ENCODE measurements around the gene AQP6.

Gene AQP6

GRCh38 chr12:50006280-50006679 lies 33.5 kb downstream of the AQP6 start:
- DNase-seq = no peak

- peak; percentile 88 to 91 for DNase-seq
These were observed 34.2 kb downstream of the AQP6 start for GRCh38 chr12:50006754-50007442.

- no peak for DNase-seq
These were observed 40.8 kb downstream of the AQP6 start for GRCh38 chr12:50013361-50014147.

GRCh38 chr12:50014342-50014741 lies 41.6 kb downstream of the AQP6 start:
- no peak for DNase-seq

GRCh38 chr12:50016501-50017475 lies 44.0 kb downstream of the AQP6 start:
- DNase-seq = no peak

- no peak for DNase-seq
These were observed 44.9 kb downstream of the AQP6 start for GRCh38 chr12:50017641-50018040.

GRCh38 chr12:50018154-50018553 lies 45.4 kb downstream of the AQP6 start:
- DNase-seq = no peak

GRCh38 chr12:50018968-50019367 lies 46.2 kb downstream of the AQP6 start:
- DNase-seq = no peak

GRCh38 chr12:50019524-50019923 lies 46.8 kb downstream of the AQP6 start:
- no peak for DNase-seq

GRCh38 chr12:50021031-50021430 lies 48.3 kb downstream of the AQP6 start:
- DNase-seq = no peak

GRCh38 chr12:50022903-50023302 lies 50.2 kb downstream of the AQP6 start:
- DNase-seq = no peak

GRCh38 chr12:50024227-50024626 lies 51.5 kb downstream of the AQP6 start:
- DNase-seq = no peak

- DNase-seq = peak in 1 of 2 experiments; percentile 21
These were observed 52.0 kb downstream of the AQP6 start for GRCh38 chr12:50024805-50025186.

GRCh38 chr12:50025187-50026059 lies 52.7 kb downstream of the AQP6 start, which contains the start of gene RACGAP1:
RACGAP1 (minus strand) TSS chr12:50025494; CDS start chr12:50016715, 8,779 bp downstream.
- DNase-seq = peak; percentile 98 to 99

GRCh38 chr12:50026691-50027090 lies 53.9 kb downstream of the AQP6 start:
- DNase-seq = no peak
